ENCODE data around the gene AGMO.

GRCh38 chr7:15257689-15258088 lies 304.1 kb downstream of the AGMO start:
- no peak for TF ChIP-seq CTCF (IDR thresholded peaks at IDR 0.05; ENCODE audit: insufficient read depth, low read length, poor library complexity, severe bottlenecking)
- no peak for TF ChIP-seq EZH2phosphoT487 (conservative IDR thresholded peaks at IDR 0.05; ENCODE audit: low read length)

Measured in SU-DHL-6 (cell line).